Measurements from ENCODE around the gene TSPAN31.

Gene TSPAN31

GRCh38 chr12:57735952-57736740 is 8.7 kb upstream of the TSPAN31 start:
- DNase-seq (ENCODE audit: low spot score): peak; percentile 86

GRCh38 chr12:57736741-57737466 is 7.9 kb upstream of the TSPAN31 start:
- no peak for DNase-seq (ENCODE audit: low spot score)

- no peak for DNase-seq (ENCODE audit: low spot score)
Observed at GRCh38 chr12:57737467-57738460, 7.1 kb upstream of the TSPAN31 start.

- no peak for DNase-seq (ENCODE audit: low spot score)
Observed at GRCh38 chr12:57738661-57739237, 6.1 kb upstream of the TSPAN31 start, which contains the start of gene AGAP2. AGAP2 (minus strand) TSS chr12:57738742; CDS start chr12:57738246, 496 bp downstream.

- no peak for DNase-seq (ENCODE audit: low spot score)
Observed at GRCh38 chr12:57739387-57739786, 5.5 kb upstream of the TSPAN31 start.

- DNase-seq (ENCODE audit: low spot score): no peak
Observed at GRCh38 chr12:57739914-57740538, 4.8 kb upstream of the TSPAN31 start.

GRCh38 chr12:57740656-57741412 is 4.0 kb upstream of the TSPAN31 start:
- no peak for DNase-seq (ENCODE audit: low spot score)

GRCh38 chr12:57741413-57741789 is 3.4 kb upstream of the TSPAN31 start:
- DNase-seq (ENCODE audit: low spot score): no peak

GRCh38 chr12:57741844-57742738 is 2.7 kb upstream of the TSPAN31 start:
- no peak for DNase-seq (ENCODE audit: low spot score)

- DNase-seq (ENCODE audit: low spot score): no peak
Observed at GRCh38 chr12:57743769-57744168, 1.1 kb upstream of the TSPAN31 start.

- DNase-seq (ENCODE audit: low spot score): no peak
Observed at GRCh38 chr12:57744194-57744776, 554 bp upstream of the TSPAN31 start.

- no peak for DNase-seq (ENCODE audit: low spot score)
Observed at GRCh38 chr12:57745485-57745881, 644 bp downstream of the TSPAN31 start.

GRCh38 chr12:57746025-57746424 is 1.2 kb downstream of the TSPAN31 start:
- DNase-seq (ENCODE audit: low spot score): no peak

- DNase-seq (ENCODE audit: low spot score): no peak
Observed at GRCh38 chr12:57749061-57749460, 4.2 kb downstream of the TSPAN31 start.

GRCh38 chr12:57750561-57751431 is 6.0 kb downstream of the TSPAN31 start:
- no peak for DNase-seq (ENCODE audit: low spot score)

GRCh38 chr12:57751432-57751787 is 6.6 kb downstream of the TSPAN31 start:
- DNase-seq (ENCODE audit: low spot score): no peak

GRCh38 chr12:57751788-57752667 is 7.2 kb downstream of the TSPAN31 start, which contains the start of gene CDK4:
CDK4 (minus strand) TSS chr12:57752310; CDS start chr12:57751717, 593 bp downstream.
- peak; percentile 99 for DNase-seq (ENCODE audit: low spot score)
